ENCODE measurements around the gene PTPRU.

DNA sequence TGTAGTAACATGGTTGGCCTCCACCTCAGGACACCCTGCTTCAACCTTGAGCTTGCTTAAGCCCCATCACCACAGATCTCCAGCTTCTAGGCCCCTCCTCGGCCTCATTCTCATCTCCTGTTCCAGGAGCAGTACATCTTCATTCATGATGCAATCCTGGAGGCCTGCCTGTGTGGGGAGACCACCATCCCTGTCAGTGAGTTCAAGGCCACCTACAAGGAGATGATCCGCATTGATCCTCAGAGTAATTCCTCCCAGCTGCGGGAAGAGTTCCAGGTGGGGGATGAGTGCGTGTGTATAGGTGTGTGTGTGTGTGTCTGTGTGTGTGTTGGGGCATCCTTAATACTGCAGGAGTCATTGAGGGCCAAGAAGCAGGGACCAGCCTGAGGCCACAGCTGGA, 79.6 kb downstream of the PTPRU start:
- TF ChIP-seq GABPA (IDR thresholded peaks at IDR 0.05; ENCODE audit: low read depth): no peak
- TF ChIP-seq, protein P1, sequence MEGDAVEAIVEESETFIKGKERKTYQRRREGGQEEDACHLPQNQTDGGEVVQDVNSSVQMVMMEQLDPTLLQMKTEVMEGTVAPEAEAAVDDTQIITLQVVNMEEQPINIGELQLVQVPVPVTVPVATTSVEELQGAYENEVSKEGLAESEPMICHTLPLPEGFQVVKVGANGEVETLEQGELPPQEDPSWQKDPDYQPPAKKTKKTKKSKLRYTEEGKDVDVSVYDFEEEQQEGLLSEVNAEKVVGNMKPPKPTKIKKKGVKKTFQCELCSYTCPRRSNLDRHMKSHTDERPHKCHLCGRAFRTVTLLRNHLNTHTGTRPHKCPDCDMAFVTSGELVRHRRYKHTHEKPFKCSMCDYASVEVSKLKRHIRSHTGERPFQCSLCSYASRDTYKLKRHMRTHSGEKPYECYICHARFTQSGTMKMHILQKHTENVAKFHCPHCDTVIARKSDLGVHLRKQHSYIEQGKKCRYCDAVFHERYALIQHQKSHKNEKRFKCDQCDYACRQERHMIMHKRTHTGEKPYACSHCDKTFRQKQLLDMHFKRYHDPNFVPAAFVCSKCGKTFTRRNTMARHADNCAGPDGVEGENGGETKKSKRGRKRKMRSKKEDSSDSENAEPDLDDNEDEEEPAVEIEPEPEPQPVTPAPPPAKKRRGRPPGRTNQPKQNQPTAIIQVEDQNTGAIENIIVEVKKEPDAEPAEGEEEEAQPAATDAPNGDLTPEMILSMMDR (IDR thresholded peaks at IDR 0.05): no peak
- TF ChIP-seq, protein P2, sequence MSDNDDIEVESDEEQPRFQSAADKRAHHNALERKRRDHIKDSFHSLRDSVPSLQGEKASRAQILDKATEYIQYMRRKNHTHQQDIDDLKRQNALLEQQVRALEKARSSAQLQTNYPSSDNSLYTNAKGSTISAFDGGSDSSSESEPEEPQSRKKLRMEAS (IDR thresholded peaks at IDR 0.05; ENCODE audit: low read depth): no peak
- TF ChIP-seq SMC3 (IDR thresholded peaks at IDR 0.05; ENCODE audit: low read depth, low read length): no peak

Data from SK-N-SH (cell line).